NCI-H1417 treated with DMSO at 0.1 percent for 48 hours (cell line): ENCODE measurements around the gene EXOC7.

Source experiments
- DNase-seq: peaks from one replicate; lab custom pipeline; 2025; lab: John Stamatoyannopoulos, UW

The EXOC7 gene

GRCh38 chr17:76120658-76121008 is 17.0 kb upstream of the EXOC7 start:
- DNase-seq, result no peak

GRCh38 chr17:76119409-76120371 is 16.1 kb upstream of the EXOC7 start:
- DNase-seq, result no peak

- no peak for DNase-seq
Measured at GRCh38 chr17:76115138-76115754, 11.7 kb upstream of the EXOC7 start.

GRCh38 chr17:76111956-76112355 is 8.4 kb upstream of the EXOC7 start:
- DNase-seq, result no peak

- no peak for DNase-seq
Measured at GRCh38 chr17:76107509-76107908, 3.9 kb upstream of the EXOC7 start.

GRCh38 chr17:76106703-76107102 is 3.1 kb upstream of the EXOC7 start:
- DNase-seq, result no peak

GRCh38 chr17:76104896-76105231 is 1.3 kb upstream of the EXOC7 start:
- no peak for DNase-seq

- no peak for DNase-seq
Measured at GRCh38 chr17:76104140-76104895, 731 bp upstream of the EXOC7 start.

- DNase-seq, result no peak
Measured at GRCh38 chr17:76102944-76103273, 678 bp downstream of the EXOC7 start.

- no peak for DNase-seq
Measured at GRCh38 chr17:76097716-76098295, 5.8 kb downstream of the EXOC7 start.

GRCh38 chr17:76095943-76096342 is 7.6 kb downstream of the EXOC7 start:
- no peak for DNase-seq

GRCh38 chr17:76094046-76094445 is 9.5 kb downstream of the EXOC7 start:
- DNase-seq, result no peak

- no peak for DNase-seq
Measured at GRCh38 chr17:76092526-76093413, 10.8 kb downstream of the EXOC7 start.

- no peak for DNase-seq
Measured at GRCh38 chr17:76091526-76092286, 11.9 kb downstream of the EXOC7 start.

- no peak for DNase-seq
Measured at GRCh38 chr17:76090517-76091129, 13.0 kb downstream of the EXOC7 start.

- DNase-seq, result no peak
Measured at GRCh38 chr17:76089680-76090516, 13.7 kb downstream of the EXOC7 start.

- no peak for DNase-seq
Measured at GRCh38 chr17:76088868-76089576, 14.6 kb downstream of the EXOC7 start.

- DNase-seq, result no peak
Measured at GRCh38 chr17:76088041-76088867, 15.3 kb downstream of the EXOC7 start.
